Activated T-cell treated with anti-CD3 and anti-CD28 coated beads, Interleukin-2, amount 50 U/mL, for 72 hours (primary cell): ENCODE measurements around the gene BCAS4. TPM values are rescaled to one million over a fixed set of nuclear protein-coding genes. Genes with fewer than 3 reads are reported as not detected.

ENCODE experiments used
- ATAC-seq, 2 donors: fragments of 150-1000 bp; cut with Tn5 transposase; replicated peaks in 1 of 2; 2 replicates each; pipeline ENCODE4 v1.10.0; 2021; ENCODE audit warnings: moderate library complexity in 2 of 2, mild to moderate bottlenecking in 1 of 2
- DNase-seq, 2 donors: peaks; one replicate each; pipeline ENCODE4 v3.0.0; 2021 to 2022; ENCODE audit warnings: mixed read lengths in 1 of 2
- H3K27ac Mint-ChIP-seq: one replicate; pipeline ENCODE4 v1.8.0; 2022; ENCODE audit warnings: mild to moderate bottlenecking, moderate library complexity, mixed read lengths
- H3K27me3 Mint-ChIP-seq: one replicate; pipeline ENCODE4 v1.8.0; 2022; ENCODE audit warnings: low read depth, mixed read lengths
- H3K36me3 Mint-ChIP-seq, 2 donors: one replicate each; pipeline ENCODE4 v1.8.0; 2022; ENCODE audit warnings: mixed read lengths in 2 of 2, mild to moderate bottlenecking in 1 of 2; ENCODE audit not compliant: insufficient read depth in 2 of 2
- H3K4me1 Mint-ChIP-seq: one replicate; pipeline ENCODE4 v1.8.0; 2022; ENCODE audit warnings: low read depth, mixed read lengths
- H3K4me3 Mint-ChIP-seq, 2 donors: one replicate each; pipeline ENCODE4 v1.8.0; 2022; ENCODE audit warnings: mild to moderate bottlenecking in 2 of 2, mixed read lengths in 2 of 2, moderate library complexity in 2 of 2
- H3K9me3 Mint-ChIP-seq, 2 donors: one replicate each; pipeline ENCODE4 v1.8.0; 2022; ENCODE audit warnings: mixed read lengths in 2 of 2
- total RNA-seq, 2 donors: library from RNA; stranded (reverse); gene quantifications; one replicate each; pipeline ENCODE4 v1.2.3, GENCODE V29; 2022

BCAS4 gene
- total RNA-seq, 2 donors from 2014 or later: 13.6 to 26.7 TPM

DNA sequence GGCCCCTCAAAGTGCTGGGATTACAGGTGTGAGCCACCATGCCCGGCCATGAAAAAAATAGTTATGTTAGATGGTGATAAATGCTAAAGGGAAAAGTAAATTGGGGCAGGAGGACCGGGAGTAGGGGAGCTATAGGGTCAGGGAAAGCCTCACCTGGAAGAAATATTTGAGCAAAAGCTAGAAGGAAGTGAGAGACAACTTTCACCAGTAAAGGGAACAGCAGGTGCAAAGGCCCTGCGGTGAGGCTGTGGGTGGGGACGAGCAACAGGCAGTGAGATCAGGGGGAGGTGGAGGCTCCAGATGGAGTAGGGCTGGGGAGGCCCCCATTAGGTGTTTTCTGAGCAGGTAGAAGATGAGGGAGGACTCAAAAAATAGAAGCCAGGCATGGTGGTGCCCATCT lies 16.0 kb downstream of the BCAS4 start:
- H3K4me3 Mint-ChIP-seq: no peak overlapping the region
- H3K9me3 Mint-ChIP-seq: no peaks in the 10 kb centered on the region
- H3K4me1 Mint-ChIP-seq: peaks cover 27% of the 10 kb centered on the region
- no peak overlapping the region for H3K27ac Mint-ChIP-seq
- H3K27me3 Mint-ChIP-seq: no peaks in the 10 kb centered on the region
- no peak for DNase-seq
- H3K36me3 Mint-ChIP-seq: no peaks in the 10 kb centered on the region
- no peak for ATAC-seq

DNA sequence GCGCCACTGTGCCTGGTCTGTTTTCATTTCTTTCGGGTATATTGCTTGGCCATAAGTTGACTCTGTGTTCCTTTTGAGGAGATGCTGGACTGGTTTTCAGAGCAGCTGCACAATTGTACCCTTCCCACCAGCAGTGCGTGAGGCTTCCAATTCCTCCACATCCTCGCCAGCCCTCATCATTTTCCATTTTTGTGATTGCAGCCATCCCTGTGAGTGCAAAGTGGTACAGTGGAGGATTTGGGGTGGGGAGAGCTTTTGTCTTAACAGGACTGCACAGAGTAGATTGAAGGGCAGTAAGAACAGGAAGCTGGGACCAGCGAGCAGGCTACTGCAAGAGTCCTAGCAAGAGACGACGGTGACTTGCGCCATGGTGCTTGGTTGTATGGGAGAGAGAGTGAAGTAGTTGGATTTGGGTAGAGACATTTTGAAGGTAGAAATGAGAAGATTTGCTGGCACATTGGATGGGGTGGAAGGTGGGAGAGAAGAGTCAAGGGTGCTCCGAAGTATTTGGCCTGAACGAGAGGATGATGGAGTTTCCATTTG lies 18.3 kb downstream of the BCAS4 start:
- H3K4me3 Mint-ChIP-seq: no peak overlapping the region
- ATAC-seq (no peak), DNase-seq (no peak)
- H3K9me3 Mint-ChIP-seq: no peaks in the 10 kb centered on the region
- peaks cover 45% of the 10 kb centered on the region for H3K4me1 Mint-ChIP-seq
- H3K36me3 Mint-ChIP-seq: no peaks in the 10 kb centered on the region
- no peak overlapping the region for H3K27ac Mint-ChIP-seq
- no peaks in the 10 kb centered on the region for H3K27me3 Mint-ChIP-seq

DNA sequence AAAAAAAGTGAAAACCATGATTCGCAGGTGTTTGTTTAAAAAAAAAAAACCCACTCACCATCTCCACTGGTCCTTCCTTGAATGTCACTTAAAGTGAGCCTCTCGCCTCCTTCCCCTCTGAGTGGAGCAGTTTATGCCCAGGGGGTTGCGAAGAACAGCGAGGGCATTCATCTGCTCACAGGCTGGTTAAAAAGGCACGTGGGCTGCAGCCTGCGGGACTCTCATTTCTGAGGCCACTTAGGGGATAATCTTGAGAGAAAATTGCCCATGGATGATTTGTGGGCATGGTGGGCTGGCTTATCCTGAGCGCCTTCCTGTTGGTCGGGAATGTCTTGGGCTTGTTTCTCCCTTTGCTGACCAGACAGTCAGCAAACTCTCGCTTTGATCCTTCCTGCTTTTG lies 18.9 kb downstream of the BCAS4 start:
- no peak overlapping the region for H3K27ac Mint-ChIP-seq
- H3K36me3 Mint-ChIP-seq: peaks cover 2 to 4% of the 10 kb centered on the region in 2 donors
- H3K4me1 Mint-ChIP-seq: peaks cover 51% of the 10 kb centered on the region

DNA sequence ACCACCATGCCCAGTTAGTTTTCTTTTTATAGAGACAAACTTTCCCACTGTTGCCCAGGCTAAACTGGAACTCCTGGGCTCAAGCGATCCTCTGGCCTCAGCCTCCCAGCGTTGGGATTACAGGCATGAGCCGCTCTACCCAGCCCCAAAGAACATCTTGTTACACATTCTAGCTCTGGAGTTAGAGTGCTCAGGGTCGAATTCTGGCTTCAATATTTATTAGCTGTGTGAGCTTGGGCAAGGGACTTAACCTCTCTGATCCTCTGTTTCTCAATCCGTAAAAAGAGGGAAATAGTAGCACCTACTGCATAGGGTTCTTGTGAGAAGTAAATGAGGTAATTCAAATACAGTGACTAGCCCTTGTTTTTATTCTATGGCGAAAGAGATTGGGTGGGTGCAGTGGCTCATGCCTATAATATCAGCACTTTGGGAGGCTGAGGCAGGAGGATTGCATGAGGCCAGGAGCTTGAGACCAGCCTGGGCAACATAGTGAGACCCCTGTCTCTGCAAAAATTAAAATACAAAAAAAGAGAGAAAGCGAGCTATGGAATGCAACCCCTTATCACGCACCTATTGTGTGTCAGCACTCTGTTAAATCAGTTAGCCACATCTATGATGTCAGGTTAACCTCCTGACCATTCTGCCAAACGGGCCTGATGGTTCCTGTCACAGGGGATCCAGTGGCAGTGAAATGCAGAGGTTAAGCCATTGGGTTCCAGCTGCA lies 19.7 kb downstream of the BCAS4 start:
- Mint-ChIP-seq H3K36me3 (peaks cover 2 to 6% of the 10 kb centered on the region in 2 donors), H3K9me3 (no peaks in the 10 kb centered on the region), H3K27me3 (no peaks in the 10 kb centered on the region), H3K4me3 (peak overlapping the region; percentile 87 to 92), H3K4me1 (peaks cover 56% of the 10 kb centered on the region), H3K27ac (no peak overlapping the region)
- no peak for ATAC-seq
- no peak for DNase-seq

More for the DNA sequence above, 18.9 kb downstream of the BCAS4 start:
- no peak for ATAC-seq
- no peaks in the 10 kb centered on the region for H3K27me3 Mint-ChIP-seq
- DNase-seq: no peak
- no peak overlapping the region for H3K4me3 Mint-ChIP-seq
- no peaks in the 10 kb centered on the region for H3K9me3 Mint-ChIP-seq

DNA sequence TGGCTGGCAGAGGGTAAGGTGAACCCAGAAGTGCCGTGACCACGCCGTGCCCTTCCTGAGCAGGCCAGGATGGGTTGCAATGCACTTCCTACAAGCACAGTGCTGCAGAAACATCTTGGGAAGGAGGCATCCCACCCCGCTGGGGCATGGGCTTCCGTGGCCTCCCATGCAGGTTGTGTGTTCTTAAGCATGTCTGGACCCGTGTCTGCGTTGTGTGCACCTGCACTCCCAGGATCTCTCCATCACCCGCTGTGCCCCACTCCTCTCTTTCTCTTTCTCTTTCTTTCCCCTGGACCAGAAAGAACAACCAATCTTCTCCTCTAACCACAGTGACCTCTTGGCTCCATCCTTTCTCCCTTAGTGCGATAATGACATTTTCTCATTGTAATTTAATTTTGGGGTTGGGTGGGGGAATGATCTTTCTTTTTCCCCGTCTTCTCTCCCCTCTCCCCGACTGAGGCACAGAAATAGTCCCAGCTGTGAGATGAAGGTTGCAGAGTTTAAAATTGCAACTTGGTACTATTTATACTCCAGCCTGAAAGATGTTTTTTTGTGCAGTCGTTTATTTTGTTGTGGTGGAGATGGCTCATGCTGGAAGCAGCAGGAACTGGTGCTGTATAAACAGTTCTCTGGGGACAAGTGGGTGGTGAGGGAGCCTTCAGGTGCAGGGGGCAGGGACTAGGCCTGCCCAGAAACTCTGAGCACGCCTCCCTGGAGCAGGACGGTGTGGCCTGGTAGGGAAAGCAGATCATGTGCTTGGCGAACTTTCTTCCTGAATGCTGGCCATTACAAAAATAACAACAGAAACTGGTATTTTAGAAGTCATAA lies 20.5 kb downstream of the BCAS4 start:
- Mint-ChIP-seq H3K27ac (peak overlapping the region; percentile 83), H3K27me3 (no peaks in the 10 kb centered on the region), H3K4me1 (peaks cover 49% of the 10 kb centered on the region), H3K4me3 (peak overlapping the region; percentile 87 to 92), H3K36me3 (peaks cover 2 to 6% of the 10 kb centered on the region in 2 donors), H3K9me3 (no peaks in the 10 kb centered on the region)
- peak; percentile 29 for ATAC-seq
- peak; percentile 16 to 18 for DNase-seq

DNA sequence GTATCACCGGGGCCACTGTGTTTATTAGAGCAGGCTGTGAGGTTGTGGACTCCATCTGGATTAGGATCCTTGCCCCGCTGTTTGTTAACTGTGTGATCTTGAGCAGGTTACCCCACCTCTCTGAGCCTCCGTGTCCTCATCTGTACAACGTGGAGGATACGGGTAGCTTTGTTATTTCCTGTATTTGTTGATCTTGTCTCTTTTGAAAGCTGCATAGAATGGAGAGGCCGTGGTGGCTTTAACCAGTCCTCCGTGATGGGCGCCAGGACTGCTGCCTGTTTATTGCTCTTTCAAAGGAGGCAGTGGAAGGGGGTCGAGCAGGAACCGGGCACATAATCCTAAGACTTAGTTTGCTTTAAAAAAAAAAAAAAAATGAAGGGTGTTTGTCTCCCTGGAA lies 22.9 kb downstream of the BCAS4 start:
- Mint-ChIP-seq H3K4me3 (peak overlapping the region; percentile 76 to 78), H3K36me3 (peaks cover 2 to 6% of the 10 kb centered on the region in 2 donors), H3K27ac (peak overlapping the region; percentile 100), H3K9me3 (no peaks in the 10 kb centered on the region), H3K4me1 (peaks cover 49% of the 10 kb centered on the region), H3K27me3 (no peaks in the 10 kb centered on the region)
- DNase-seq (no peak), ATAC-seq (no peak)

- Mint-ChIP-seq H3K27ac (peak overlapping the region; percentile 25), H3K36me3 (peaks cover 2 to 8% of the 10 kb centered on the region in 2 donors), H3K27me3 (no peaks in the 10 kb centered on the region), H3K4me1 (peaks cover 43% of the 10 kb centered on the region), H3K9me3 (no peaks in the 10 kb centered on the region), H3K4me3 (no peak overlapping the region)
- ATAC-seq (no peak), DNase-seq (no peak)
Observed at GRCh38 chr20:50819349-50819748, 24.5 kb downstream of the BCAS4 start.

DNA sequence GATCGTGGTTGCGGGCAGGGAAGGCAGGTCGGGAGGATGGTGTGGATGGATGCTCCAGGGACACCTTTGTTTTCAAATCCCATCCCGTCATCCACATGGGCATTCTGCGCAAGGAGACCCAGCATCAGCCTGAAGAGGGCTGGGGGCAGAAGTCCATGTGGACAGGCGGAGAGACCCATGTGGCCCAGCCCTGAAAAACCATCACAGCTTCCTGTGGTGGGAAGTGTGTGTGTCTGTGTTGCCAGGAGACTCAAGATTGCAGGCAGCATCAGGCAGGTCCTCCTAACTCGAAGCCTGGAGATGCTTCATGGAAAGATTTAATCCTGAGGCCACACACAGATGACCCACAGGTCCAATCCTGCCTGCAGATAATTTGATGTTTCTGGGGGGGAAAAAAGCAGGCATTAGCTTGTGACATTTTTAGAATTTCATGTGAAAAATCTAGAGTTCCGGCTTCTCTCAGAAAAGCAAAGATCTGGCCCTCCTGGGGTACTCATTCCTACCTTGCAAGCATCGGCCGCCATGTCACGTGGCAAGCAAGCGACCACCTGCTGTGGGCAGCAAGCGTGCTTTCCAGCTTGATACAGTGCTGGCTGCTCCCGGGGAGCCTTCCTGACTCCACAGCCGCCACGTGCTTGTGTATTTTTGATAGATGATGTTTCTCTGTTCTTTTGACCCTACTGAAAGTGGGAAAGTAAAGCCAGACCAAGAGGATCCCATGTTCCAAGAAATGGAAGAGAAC lies 25.8 kb downstream of the BCAS4 start:
- H3K27ac Mint-ChIP-seq: no peak overlapping the region
- H3K4me1 Mint-ChIP-seq: peaks cover 31% of the 10 kb centered on the region
- peaks cover 2 to 8% of the 10 kb centered on the region in 2 donors for H3K36me3 Mint-ChIP-seq
- H3K27me3 Mint-ChIP-seq: no peaks in the 10 kb centered on the region
- no peaks in the 10 kb centered on the region for H3K9me3 Mint-ChIP-seq
- H3K4me3 Mint-ChIP-seq: no peak overlapping the region
- ATAC-seq (no peak), DNase-seq (no peak)

GRCh38 chr20:50821257-50821921 lies 26.5 kb downstream of the BCAS4 start:
- Mint-ChIP-seq H3K9me3 (no peaks in the 10 kb centered on the region), H3K27me3 (no peaks in the 10 kb centered on the region), H3K36me3 (peaks cover 2 to 10% of the 10 kb centered on the region in 2 donors), H3K4me3 (no peak overlapping the region), H3K4me1 (peaks cover 24% of the 10 kb centered on the region), H3K27ac (peak overlapping the region; percentile 15)
- ATAC-seq: no peak
- no peak for DNase-seq

DNA sequence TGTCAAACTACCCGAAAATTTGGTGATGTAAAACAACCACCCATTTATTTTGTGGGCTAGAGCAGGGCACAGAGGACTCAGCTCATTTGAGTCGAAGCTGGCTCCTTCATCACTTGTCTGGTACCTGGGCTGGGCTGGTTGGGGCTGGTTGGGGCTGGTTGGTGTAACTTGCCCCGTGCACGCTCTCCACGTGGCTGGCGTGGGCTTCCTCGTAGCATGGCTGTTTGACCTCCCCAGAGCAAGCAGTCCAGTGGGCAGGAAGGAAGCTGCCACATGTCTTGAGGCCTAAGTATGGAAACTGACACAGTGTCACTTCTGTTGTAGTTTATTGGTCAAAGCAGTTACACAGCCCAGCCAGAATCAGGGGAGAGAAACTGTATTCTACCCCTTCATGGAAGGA lies 27.1 kb downstream of the BCAS4 start:
- peaks cover 22% of the 10 kb centered on the region for H3K4me1 Mint-ChIP-seq
- peaks cover 2 to 10% of the 10 kb centered on the region in 2 donors for H3K36me3 Mint-ChIP-seq
- no peaks in the 10 kb centered on the region for H3K9me3 Mint-ChIP-seq
- no peak for DNase-seq
- H3K27me3 Mint-ChIP-seq: no peaks in the 10 kb centered on the region
- ATAC-seq: no peak
- peak overlapping the region; percentile 15 for H3K27ac Mint-ChIP-seq
- H3K4me3 Mint-ChIP-seq: no peak overlapping the region

GRCh38 chr20:50823319-50823718 lies 28.5 kb downstream of the BCAS4 start:
- Mint-ChIP-seq H3K27me3 (no peaks in the 10 kb centered on the region), H3K9me3 (no peaks in the 10 kb centered on the region), H3K4me3 (no peak overlapping the region), H3K27ac (no peak overlapping the region), H3K4me1 (peaks cover 10% of the 10 kb centered on the region), H3K36me3 (peaks cover 2 to 9% of the 10 kb centered on the region in 2 donors)
- ATAC-seq (no peak), DNase-seq (no peak)

DNA sequence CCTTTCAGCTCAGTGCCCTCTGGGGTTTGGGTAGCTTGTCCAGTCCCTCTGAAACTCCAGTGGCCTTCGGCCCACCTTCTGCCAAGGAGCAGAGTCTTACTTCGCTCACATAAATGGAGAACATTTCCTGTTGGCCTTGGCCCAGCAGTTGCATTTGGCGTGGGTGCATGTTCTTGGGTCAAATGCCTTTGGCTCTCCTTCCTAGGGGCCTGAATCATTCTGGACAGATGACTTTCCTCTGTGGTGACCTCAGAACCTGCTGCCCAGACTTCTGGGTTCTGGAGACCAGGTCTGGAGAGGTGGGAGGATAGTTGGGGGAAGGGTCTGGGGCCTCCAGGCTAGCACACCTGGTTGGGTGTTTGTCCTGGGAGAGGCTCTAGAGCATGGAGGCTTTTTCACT lies 29.3 kb downstream of the BCAS4 start:
- no peak for ATAC-seq
- Mint-ChIP-seq H3K4me1 (peaks cover 2% of the 10 kb centered on the region), H3K27ac (no peak overlapping the region), H3K27me3 (no peaks in the 10 kb centered on the region), H3K9me3 (no peaks in the 10 kb centered on the region), H3K36me3 (peaks cover 0 to 4% of the 10 kb centered on the region in 2 donors), H3K4me3 (no peak overlapping the region)
- DNase-seq: no peak
